Measurements from ENCODE around the gene GNPAT.

Gene GNPAT

DNA sequence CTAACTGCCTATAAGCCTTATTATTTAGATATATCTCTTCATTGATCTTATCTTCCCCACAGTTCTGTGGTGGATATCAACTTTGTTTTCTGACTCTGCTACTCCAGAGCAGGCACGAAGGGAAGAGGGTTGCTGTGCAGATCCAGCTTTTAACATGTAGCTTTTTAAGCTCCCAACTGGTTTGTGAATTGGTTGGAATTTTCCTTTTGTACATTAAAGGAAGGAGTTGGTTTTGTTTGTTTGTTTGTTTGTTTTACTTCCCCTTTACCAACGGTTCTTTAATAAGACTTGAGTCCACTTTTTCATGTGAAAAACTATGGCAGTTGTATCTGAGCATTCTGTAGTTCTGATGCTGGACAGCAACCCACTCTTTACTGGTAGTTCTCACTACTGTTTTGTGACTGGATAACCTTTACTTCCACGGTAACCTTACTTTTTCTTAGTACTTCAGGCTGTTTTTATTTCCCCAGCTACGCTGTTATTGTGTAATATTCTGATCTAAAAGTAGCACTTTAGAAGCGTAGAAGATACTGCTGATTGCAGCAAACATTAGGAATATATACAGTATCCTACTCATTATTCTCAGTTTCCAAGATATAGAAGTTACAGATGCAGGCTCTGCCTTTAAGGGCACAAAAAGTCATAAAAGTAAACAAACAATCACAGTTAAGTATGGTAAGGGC, 1.6 kb downstream of the GNPAT start:
- DNase-seq (ENCODE audit: low read depth in 1 of 2, low spot score in 1 of 2), result no peak

DNA sequence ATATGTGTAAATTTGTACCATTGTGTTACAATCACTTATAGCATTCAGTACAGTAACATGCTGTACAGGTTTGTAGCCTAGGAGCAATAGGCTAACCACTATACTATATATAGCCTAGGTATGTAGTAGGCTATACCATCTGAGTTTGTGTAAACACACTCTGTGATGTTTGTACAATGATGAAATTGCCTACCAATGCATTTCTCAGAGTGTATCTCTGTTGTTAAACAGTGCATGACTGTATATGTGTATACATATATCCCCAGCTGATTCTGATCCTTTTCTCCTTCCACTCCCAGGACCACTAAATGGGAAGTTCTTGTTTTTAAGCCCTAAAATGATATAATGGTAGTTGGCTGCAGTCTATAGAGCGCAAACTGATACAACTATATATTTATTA, 7.8 kb downstream of the GNPAT start:
- no peak for DNase-seq (ENCODE audit: low read depth in 1 of 2, low spot score in 1 of 2)

DNA sequence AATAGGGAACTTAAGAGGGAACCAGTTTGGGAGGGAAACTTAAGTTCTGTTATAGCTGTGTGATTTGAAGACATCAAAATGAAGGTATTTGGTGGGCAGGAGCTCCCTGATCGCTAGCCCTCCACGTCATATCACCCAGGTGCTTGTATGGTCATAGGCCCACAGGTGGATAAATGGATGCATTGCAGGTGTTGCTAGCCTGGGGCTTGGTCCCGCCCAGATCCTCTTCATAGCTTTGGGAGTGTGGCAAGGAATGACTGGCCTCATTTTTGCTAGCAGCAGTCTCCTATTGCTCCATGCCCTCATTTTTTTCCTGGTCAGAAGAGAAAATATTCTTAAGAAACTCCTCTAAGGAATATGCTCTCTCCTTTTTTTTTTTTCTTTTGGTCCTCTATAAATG, 11.3 kb downstream of the GNPAT start:
- DNase-seq (ENCODE audit: low read depth in 1 of 2, low spot score in 1 of 2), result no peak

DNA sequence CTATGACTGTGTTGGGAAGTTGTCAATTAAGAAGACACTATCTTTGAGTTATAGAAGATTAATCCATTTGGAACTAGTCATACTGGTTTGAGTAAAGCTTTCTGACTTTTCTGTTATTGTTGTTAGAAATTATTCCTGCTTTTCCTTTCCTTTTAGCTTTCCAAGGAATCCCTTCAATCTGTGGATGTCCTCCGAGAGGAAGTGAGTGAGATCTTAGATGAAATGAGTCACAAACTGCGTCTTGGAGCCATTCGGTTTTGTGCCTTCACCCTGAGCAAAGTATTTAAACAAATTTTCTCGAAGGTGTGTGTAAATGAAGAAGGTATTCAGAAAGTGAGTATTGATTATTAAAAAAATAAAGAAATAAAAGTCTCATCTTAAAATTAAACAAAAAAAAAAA, 19.3 kb downstream of the GNPAT start:
- no peak for DNase-seq (ENCODE audit: low read depth in 1 of 2, low spot score in 1 of 2)

DNA sequence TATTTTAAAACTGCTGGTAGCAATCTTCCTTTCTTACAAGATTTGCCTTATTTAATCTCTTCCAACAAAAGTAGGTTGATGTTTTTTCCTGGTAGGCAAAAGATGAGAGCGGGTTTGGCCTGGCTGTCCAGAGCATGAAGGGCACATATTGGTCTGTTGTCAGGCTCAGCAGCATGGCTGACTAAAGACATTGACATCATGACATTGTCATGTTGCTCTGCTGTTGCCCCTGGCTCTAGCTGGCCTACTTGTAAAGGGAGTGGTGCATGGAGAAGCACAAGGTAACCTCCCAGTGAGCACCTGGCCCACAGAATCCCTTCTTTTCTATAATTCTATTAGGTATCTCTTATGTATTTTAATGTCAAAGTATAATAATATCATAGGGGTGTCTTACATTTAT, 23.6 kb downstream of the GNPAT start:
- DNase-seq (ENCODE audit: low read depth in 1 of 2, low spot score in 1 of 2), result no peak

DNA sequence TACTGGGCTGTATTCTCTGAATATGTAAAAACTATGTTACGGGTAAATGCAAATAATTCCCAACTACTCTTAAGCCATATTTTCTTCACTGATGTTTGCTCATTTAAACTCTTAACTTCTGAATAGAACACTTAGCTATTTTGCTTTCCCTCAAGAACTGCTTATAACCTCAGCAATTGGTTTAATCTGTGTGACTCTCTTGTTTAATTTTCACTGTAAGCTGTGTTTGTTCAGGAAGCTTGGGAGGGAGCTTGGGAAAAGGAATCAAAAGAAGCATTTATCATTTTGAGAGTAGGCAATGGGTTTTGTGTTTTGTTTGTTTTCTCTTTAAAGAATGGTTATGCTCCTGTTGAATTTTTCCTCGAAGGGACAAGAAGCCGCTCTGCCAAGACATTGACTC, 24.4 kb downstream of the GNPAT start:
- no peak for DNase-seq (ENCODE audit: low read depth in 1 of 2, low spot score in 1 of 2)

DNA sequence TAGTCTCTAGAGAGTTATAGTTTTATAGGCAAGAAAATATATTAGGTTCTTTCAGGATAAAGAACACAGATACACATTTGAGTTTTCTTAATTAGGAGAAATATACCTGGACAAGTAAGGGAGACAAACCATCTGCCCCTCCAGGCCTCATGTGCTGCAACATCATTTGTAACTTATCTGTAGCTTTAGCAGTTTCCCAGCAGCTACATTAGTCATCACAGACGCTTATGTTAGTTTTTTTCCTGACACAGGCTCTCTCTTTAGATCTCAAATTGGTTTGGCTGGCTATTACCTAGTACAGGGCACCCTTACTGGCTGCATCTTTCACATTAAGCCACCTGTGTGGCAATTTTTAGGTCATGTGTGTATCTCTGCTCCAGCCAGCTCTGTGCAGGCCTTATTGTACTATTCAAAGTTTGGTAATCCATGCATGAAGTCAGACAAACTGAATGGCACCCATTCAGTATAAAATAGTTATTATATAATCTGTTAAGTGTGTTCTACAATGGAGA, 25.9 kb downstream of the GNPAT start:
- no peak for DNase-seq (ENCODE audit: low read depth in 1 of 2, low spot score in 1 of 2)

DNA sequence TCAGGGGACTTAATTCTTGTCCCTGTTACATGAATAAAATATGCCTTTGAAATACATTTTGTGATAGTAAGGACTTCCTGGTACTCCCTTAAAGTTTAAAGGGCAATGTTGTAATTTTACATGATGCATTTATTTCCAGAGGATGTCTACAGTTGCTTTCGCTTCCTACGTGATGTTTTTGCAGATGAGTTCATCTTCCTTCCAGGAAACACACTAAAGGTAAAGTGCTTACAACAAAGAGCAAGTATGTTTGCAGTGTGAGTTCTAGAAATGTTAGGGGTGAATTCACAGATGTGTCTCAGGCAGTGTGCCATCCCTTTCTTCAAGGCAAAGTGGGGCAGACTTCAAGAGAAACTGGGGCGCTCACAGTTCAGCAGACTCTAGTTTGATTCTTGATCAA, 31.2 kb downstream of the GNPAT start:
- DNase-seq (ENCODE audit: low read depth in 1 of 2, low spot score in 1 of 2), result no peak

DNA sequence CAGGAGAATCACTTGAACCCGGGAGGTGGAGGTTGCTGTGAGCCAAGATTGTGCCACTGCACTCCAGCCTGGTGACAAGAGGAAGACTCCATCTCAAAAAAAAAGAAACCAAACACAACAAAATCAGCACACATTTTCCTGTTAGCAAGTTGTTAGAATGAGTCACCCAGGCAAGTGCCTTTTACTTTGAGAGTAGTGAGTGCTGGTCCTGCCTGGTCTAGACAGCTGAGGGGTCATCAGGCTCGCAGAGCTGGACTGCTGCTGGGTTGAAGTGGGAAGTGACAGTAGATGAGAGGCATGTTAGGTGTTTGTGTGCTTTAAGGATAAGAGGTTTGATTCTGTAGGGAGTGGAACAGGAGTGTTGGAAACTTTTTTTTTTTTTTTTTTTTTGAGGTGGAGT, 31.9 kb downstream of the GNPAT start:
- no peak for DNase-seq (ENCODE audit: low read depth in 1 of 2, low spot score in 1 of 2)

DNA sequence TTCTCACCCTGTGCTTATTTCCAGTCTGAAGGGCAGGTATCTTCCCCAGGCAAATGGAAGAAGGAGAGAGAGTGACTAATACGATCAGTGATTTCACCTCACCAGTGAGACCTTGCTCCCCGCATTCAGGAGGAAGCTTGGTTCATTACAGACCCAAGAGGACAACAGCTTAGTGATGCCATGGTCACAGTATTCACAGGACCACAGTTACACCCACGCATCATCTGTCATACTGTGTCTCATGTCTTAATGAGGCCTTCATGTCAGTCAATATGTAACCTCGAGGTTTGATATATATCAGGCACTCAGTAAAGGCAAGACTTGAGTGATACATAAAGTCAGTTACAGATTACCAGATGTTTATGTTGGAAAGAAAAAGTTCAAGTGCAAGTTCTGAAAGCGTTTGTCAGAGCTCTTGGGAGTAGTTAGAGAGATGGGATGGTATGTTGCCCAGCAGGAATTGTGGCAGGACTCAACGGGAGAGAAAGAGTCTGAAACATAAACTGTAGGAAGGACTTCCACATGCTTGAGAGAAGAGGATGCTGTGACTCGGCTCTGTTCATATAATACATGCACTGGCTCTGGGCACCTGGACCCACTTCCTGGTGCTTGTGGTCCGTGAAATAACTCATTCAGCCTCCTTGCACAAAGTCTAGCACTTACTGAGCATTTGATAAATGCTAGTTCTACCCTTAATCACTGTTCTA, 33.3 kb downstream of the GNPAT start:
- DNase-seq (ENCODE audit: low read depth in 1 of 2, low spot score in 1 of 2), result no peak

DNA sequence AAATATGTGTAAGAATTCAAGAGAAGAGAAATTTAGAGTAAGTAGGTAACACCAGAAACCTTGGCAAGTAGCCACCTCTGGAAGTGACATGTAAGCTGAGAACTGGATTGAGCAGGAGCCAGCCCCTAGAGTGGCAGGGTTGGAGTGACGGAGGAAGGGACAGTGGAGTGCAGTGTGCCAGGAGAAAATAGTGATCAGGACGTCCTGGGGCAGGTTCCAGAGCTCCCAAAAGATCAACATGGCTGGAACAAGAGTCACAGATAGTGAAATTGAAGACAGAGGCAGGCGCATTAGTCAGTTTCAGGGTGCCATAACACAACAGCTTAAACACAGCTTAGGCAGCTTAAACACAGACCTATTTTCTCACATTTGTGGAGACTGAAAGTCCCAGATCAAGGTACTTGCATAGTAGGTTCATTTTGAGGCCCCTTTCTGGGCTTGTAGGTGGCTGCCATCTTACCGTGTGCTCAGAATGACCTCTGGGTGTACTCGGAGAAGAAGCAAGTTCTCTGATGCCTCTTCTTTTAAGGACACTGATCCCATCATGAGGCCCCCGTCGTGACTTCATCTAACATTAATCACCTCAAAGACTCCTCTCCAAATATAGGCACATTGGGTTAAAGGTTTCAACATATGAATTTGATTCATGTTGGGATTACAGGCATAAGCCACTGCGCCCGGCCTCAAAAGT, 37.2 kb downstream of the GNPAT start:
- DNase-seq (ENCODE audit: low read depth in 1 of 2, low spot score in 1 of 2), result no peak

DNA sequence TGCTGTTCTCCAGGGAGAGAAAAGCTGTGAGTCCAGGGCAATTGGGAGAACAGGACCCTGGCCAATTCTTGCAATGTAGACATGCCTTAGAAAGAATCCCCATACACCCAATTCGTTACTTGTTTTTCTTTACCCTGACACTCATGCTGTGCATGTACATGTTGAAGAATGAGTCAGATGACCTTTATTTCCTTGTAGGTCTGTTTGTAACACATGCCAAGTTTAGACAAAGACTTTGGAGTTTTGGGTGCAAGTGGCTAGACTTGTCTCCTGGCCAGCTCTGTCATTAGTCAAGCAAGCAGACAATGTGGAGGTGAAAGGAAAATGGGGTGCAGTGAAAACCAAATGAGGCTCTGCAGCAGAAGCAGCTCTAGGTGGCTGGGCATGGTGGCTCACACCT, 38.1 kb downstream of the GNPAT start:
- no peak for DNase-seq (ENCODE audit: low read depth in 1 of 2, low spot score in 1 of 2)

DNA sequence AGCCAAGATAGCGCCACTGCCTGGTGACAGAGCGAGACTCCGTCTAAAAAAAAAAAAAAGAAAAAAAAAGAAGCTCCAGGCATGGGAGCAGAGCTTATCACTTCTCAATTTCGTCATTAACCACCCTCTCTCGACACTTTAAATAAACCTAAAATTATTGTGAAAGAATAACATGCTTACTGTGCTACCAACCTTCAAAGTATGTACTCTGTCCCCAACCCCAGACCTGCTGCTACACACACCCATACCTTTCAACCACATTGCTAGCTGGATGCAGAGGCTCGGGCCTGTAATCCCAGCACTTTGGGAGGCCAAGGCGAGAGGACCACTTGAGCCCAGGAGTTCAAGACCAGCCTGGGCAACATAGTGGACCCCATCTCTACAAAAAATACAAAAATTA, 38.7 kb downstream of the GNPAT start:
- DNase-seq (ENCODE audit: low read depth in 1 of 2, low spot score in 1 of 2), result no peak

DNA sequence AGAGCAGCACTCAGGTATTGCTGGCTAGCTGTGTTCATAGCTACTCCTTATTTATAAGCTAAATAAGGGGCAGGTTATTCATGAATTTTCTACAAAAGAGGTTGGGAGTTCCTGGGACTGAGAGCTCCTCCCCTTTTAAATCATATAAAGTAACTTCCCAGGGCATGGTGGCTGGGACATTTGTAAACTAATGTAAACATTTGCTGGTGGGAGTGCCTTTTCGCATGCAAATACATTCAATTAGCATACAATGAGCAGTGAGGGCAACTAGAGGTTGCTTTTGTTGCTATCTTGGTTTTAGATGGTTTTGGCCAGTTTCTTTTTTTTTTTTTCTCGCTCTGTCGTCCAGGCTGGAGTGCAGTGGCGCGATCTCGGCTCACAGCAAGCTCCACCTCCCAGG, 43.4 kb downstream of the GNPAT start:
- no peak for DNase-seq (ENCODE audit: low read depth in 1 of 2, low spot score in 1 of 2)

DNA sequence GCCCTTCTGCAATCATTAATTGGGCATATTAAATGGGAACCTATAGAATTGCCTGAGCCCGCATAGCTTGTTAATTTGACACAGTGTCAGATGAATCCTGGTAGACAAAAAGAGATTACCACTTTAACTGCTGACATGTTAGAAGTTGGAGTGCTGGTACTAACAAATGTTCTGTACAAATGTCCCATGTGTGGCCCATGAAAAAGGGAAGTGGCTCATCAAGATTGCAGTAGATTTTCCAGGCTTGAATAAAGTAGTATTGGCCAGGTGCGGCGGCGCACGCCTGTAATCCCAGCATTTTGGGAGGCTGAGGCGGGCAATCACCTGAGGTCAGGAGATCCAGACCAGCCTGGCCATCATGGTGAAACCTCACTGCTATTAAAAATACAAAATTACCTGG, 45.6 kb downstream of the GNPAT start:
- no peak for DNase-seq (ENCODE audit: low read depth in 1 of 2, low spot score in 1 of 2)

DNA sequence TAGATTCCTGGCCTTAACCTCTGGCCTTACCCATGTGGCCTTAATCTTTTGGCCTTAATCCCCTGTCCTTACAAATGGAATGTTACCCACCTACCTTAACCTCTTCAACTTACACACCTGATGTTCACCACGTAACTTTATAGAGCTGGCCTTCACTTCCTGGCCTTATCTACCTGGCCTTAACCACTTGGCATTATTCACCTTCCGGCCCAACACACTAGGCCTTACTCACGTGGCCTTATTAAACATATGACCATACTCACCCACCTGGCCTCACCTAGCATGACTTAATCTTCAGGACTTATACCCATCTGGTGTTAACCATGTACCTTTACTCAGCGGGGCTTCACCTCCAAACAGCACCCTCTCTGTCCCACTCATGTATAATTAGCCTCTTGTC, 54.9 kb downstream of the GNPAT start:
- no peak for DNase-seq (ENCODE audit: low read depth in 1 of 2, low spot score in 1 of 2)

DNA sequence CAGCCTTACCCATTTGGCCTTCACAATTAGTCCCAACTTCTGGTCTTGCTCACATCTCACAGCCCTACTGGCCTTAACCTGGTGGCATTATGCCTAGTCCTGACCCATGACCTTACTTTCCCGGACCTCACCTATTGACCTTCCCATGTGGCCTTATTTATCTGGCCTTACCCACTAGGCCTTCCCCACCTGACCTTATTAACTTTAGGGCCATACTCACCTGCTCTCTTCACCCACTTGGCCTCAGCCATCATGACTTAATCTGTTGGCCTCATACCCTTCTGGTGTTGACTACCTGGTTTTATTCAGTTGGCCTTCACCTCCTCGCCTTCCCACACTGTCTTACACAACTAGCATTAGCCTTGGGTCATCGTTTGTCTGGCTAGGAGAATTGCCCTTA, 61.0 kb downstream of the GNPAT start:
- no peak for DNase-seq (ENCODE audit: low read depth in 1 of 2, low spot score in 1 of 2)

DNA sequence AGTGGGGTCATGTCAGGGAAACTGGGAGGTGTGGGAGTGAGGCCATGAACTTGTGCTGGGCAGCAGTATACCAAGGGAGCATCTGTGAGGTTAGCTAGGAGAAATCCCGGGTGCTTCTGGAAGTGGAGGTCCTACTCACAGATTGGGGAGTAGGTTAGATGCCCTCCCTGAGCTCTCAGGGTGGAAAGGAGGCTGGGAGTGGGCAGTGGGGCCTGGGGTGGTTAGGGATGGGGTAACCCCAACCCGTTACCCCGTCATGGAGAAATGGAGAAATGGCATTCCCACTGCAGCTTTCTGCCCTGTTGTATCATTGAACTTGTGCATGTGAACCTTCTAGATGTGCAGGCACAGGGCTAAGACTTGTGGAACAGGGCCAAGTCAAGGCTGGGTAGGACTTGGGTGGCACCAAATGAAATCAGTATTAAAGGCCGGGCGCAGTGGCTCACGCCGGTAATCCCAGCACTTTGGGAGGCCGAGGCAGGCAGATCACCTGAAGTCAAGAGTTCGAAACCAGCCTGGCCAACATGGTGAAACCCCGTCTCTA, 69.5 kb downstream of the GNPAT start:
- DNase-seq (ENCODE audit: low read depth in 1 of 2, low spot score in 1 of 2), result no peak

DNA sequence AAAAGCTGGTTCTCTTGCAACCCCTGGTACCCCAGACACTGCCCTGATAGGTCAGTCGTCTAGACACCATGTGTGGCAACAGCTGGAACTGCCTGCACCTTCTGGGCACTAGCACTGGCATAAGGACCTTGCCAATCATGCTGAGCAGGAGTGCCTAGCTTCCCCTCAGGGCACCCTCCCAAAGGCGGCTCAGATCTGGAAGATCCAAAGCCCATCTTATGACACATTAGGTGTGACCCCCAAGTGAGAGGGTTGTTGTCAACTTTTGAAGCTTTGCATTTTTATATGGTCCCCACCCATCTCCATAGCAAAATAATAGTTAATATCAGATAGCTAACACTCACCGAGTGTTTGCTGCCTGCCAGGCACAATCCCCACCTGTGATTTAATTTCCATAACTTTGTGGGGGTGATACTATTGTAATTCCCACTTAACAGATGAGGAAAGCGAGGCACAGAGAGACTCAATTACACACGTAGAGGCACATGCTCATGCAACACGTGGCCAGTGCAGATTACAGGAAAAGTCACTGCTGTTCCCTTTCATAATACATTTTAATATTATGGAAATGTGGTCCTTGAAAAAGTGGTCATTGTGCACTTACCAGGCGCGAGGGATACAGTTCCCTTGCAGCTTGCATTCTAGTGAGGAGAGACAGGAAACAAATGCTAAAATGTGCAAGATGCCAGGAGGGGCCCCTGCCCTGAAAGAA, 70.9 kb downstream of the GNPAT start:
- DNase-seq (ENCODE audit: low read depth in 1 of 2, low spot score in 1 of 2), result no peak

DNA sequence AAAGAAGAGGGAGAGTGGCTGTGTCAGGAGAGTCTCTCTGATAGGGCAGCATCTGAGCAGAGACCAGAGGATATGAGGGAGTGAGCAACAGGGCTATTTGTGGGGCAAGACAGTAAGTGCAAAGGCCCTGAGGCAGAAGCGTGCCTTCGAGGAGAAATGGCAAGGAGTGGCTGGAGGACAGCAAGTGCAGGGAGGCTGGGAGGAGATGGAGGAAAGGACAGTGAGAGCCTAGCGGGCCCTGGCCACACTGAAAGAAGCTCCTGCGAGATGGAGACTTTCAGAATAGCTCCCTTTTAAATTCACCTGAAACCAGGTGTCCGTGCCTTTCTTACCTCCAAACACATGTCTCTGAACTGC, 71.4 kb downstream of the GNPAT start:
- DNase-seq (ENCODE audit: low read depth in 1 of 2, low spot score in 1 of 2), result no peak

DNA sequence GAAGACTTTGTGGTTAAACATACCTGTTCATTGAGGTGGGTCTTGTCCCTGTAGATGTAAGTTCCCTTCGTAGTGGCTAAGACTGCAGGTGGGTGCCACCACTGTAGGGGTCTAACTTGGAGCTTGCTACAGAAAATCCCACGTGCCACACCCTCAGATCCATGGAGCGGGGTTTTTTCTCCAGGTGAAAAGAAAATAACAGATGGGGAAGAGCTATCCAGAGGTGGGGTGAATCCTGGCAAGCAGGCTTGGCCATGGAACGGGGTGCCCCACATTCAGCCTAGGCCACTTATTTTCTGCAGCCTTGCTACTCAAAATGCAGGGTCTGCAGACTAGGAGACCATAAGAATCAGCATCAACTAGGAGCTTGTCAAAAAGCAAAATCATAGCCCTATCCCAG, 72.6 kb downstream of the GNPAT start:
- DNase-seq (ENCODE audit: low read depth in 1 of 2, low spot score in 1 of 2), result no peak

DNA sequence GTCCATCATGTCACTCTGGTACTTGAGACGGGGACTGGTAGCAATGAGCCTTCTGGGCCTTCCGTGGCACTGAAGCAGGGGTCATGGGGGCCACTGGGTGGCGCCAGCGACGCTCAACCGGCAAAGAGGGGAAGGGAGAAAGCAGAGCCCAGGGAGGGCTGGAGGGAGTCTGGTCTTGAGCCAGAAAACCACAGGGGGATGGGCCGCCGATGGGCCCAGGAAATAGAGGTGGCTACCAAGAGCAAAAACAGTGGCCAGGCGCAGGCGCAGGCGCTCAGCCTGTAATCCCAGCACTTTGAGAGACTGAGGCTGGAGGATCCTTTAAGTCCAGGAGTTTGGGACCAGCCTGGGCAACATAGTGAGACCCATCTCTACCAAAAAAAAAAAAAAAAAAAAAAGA, 74.9 kb downstream of the GNPAT start:
- DNase-seq (ENCODE audit: low read depth in 1 of 2, low spot score in 1 of 2), result peak in 1 of 2 donors; percentile 13

All from activated T-helper 1 cell treated with anti-CD3 and anti-CD28 coated beads, Interleukin-2, amount 50 U/mL, for 16 hours (primary cell).